Mammary epithelial cell (primary cell): ENCODE results near the gene ZNF444.

ENCODE experiments used
- CTCF ChIP-seq, 2 donors: IDR thresholded peaks in 1 of 2; conservative IDR thresholded peaks in 1 of 2; 2 replicates each; pipeline ENCODE4 v1.5.1; 2011 to 2012; ENCODE audit warnings: inconsistent platforms in 2 of 2, low read length in 2 of 2, mild to moderate bottlenecking in 2 of 2, control low read depth in 1 of 2, low read depth in 1 of 2; ENCODE audit not compliant: insufficient read depth in 1 of 2; ENCODE audit errors: extremely low read depth in 1 of 2
- EZH2 ChIP-seq: IDR thresholded peaks from 2 replicates; pipeline ENCODE4 v1.6.1; 2012; ENCODE audit warnings: low read length, inconsistent platforms, borderline replicate concordance

DNA sequence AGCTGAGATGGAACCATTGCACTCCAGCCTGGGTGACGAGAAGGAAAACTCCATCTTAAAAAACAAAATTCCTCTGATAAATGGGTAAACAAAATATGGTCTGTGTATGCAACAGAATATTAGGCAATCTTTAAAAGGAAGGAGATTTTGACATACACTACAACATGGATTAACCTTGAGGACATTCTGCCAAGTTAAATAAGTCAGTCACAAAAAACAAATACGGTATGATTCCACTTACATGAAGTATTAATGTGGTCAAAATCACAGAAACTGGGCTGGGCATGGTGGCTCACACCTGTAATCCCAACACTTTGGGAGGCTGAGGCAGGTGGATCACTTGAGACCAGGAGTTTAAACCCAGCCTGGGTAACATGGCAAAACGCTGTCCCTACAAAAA lies 3.0 kb upstream of the ZNF444 start:
- TF ChIP-seq CTCF (conservative IDR thresholded peaks at IDR 0.05 in 1 of 2, IDR thresholded peaks at IDR 0.05 in 1 of 2; ENCODE audit: extremely low read depth in 1 of 2, insufficient read depth in 1 of 2, low read depth in 1 of 2, low read length in 2 of 2) (no peak), EZH2 (no peak)
